Mesendoderm (in vitro differentiated cells): ENCODE results near the gene PRR3.

Experiments
- DNase-seq: peaks from one replicate; pipeline ENCODE4 v3.0.0; 2013
- H2AK5ac ChIP-seq: 2 replicates; pipeline ENCODE4 v1.6.1; 2013; ENCODE audit warnings: low read length, inconsistent platforms
- H2BK120ac ChIP-seq: 2 replicates; pipeline ENCODE4 v1.6.1; 2013; ENCODE audit warnings: low read depth, mild to moderate bottlenecking, low read length, moderate library complexity, mixed read lengths
- H2BK15ac ChIP-seq: replicated peaks from 2 replicates; pipeline ENCODE4 v1.6.1; 2013; ENCODE audit warnings: low read depth, mild to moderate bottlenecking, moderate library complexity
- H2BK5ac ChIP-seq: 2 replicates; pipeline ENCODE4 v1.6.1; 2013; ENCODE audit warnings: low read length, inconsistent platforms
- H3K18ac ChIP-seq: 2 replicates; pipeline ENCODE4 v1.6.1; 2013; ENCODE audit warnings: mild to moderate bottlenecking, low read length, mixed read lengths
- H3K23ac ChIP-seq: one replicate; pipeline ENCODE4 v1.6.1; 2013; ENCODE audit warnings: low read length
- H3K27ac ChIP-seq: 2 replicates; pipeline ENCODE4 v1.5.1; 2013; ENCODE audit warnings: low read depth, mild to moderate bottlenecking, inconsistent platforms, low read length, moderate library complexity
- H3K27me3 ChIP-seq: 2 replicates; pipeline ENCODE4 v1.6.1; 2013; ENCODE audit warnings: low read length, control low read depth, mild to moderate bottlenecking, inconsistent platforms; ENCODE audit not compliant: insufficient read depth, poor library complexity
- H3K36me3 ChIP-seq: 2 replicates; pipeline ENCODE4 v1.6.1; 2013; ENCODE audit warnings: low read length, inconsistent platforms; ENCODE audit not compliant: control insufficient read depth, insufficient read depth
- H3K4ac ChIP-seq: one replicate; pipeline ENCODE4 v1.6.1; 2013; ENCODE audit warnings: low read depth, mild to moderate bottlenecking, low read length, moderate library complexity
- H3K4me1 ChIP-seq: 2 replicates; pipeline ENCODE4 v1.6.1; 2013; ENCODE audit warnings: low read depth, low read length, inconsistent platforms; ENCODE audit not compliant: control insufficient read depth
- H3K4me2 ChIP-seq: 2 replicates; pipeline ENCODE4 v1.6.1; 2013; ENCODE audit warnings: low read length
- H3K4me3 ChIP-seq: 2 replicates; pipeline ENCODE4 v1.5.1; 2013; ENCODE audit warnings: mild to moderate bottlenecking, low read length
- H3K56ac ChIP-seq: one replicate; pipeline ENCODE4 v1.6.1; 2013; ENCODE audit warnings: low read length
- H3K79me1 ChIP-seq: 2 replicates; pipeline ENCODE4 v1.6.1; 2013; ENCODE audit warnings: low read length, inconsistent platforms
- H3K79me2 ChIP-seq: 2 replicates; pipeline ENCODE4 v1.6.1; 2013; ENCODE audit warnings: mild to moderate bottlenecking, low read length; ENCODE audit not compliant: control insufficient read depth, insufficient read depth
- H3K9ac ChIP-seq: 2 replicates; pipeline ENCODE4 v1.6.1; 2013; ENCODE audit warnings: low read length, inconsistent platforms
- H4K5ac ChIP-seq: one replicate; pipeline ENCODE4 v1.6.1; 2013; ENCODE audit warnings: low read length
- H4K8ac ChIP-seq: one replicate; pipeline ENCODE4 v1.6.1; 2013; ENCODE audit warnings: low read depth, mild to moderate bottlenecking, control low read depth, low read length, moderate library complexity
- WGBS: extraction: QIAGEN DNeasy Blood & Tissue Kit; methylation state at CpG from one replicate; pipeline ENCODE4 v1.1.7; 2013; ENCODE audit warnings: low lambda C conversion rate, missing lambda C conversion rate; ENCODE audit not compliant: insufficient coverage; ENCODE audit errors: extremely low coverage; 5-methylcytosine and 5-hydroxymethylcytosine counted together

Gene PRR3

GRCh38 chr6:30530014-30530413, 27.1 kb upstream of the PRR3 start:
- H3K56ac ChIP-seq, result no peak overlapping the region
- no peak overlapping the region for H2AK5ac ChIP-seq
- no peak overlapping the region for H3K4ac ChIP-seq
- no peak for DNase-seq
- H3K36me3 ChIP-seq, result no peaks in the 10 kb centered on the region
- no peak overlapping the region for H3K4me2 ChIP-seq
- H3K18ac ChIP-seq, result no peak overlapping the region
- WGBS, result no CpG with 5 or more reads among the region's 2 CpGs
- no peaks in the 10 kb centered on the region for H3K79me1 ChIP-seq
- H3K27ac ChIP-seq, result no peak overlapping the region
- H2BK5ac ChIP-seq, result no peak overlapping the region
- H3K4me3 ChIP-seq, result no peak overlapping the region
- H3K9ac ChIP-seq, result no peak overlapping the region
- H2BK120ac ChIP-seq, result no peak overlapping the region
- H3K23ac ChIP-seq, result no peak overlapping the region
- no peak overlapping the region for H4K8ac ChIP-seq
- no peak overlapping the region for H4K5ac ChIP-seq
- no peaks in the 10 kb centered on the region for H3K4me1 ChIP-seq
- H3K79me2 ChIP-seq, result no peaks in the 10 kb centered on the region
- H3K27me3 ChIP-seq, result no peaks in the 10 kb centered on the region
- no peak overlapping the region for H2BK15ac ChIP-seq

- Histone ChIP-seq H3K27ac (no peak overlapping the region), H3K4me1 (no peaks in the 10 kb centered on the region), H3K23ac (no peak overlapping the region), H2BK5ac (no peak overlapping the region), H2BK120ac (no peak overlapping the region), H3K79me1 (no peaks in the 10 kb centered on the region), H3K79me2 (no peaks in the 10 kb centered on the region), H3K4me3 (no peak overlapping the region), H2BK15ac (no peak overlapping the region), H3K9ac (no peak overlapping the region), H4K8ac (no peak overlapping the region), H2AK5ac (no peak overlapping the region), H3K4ac (no peak overlapping the region), H3K27me3 (no peaks in the 10 kb centered on the region), H3K36me3 (no peaks in the 10 kb centered on the region), H3K18ac (no peak overlapping the region), H3K4me2 (no peak overlapping the region), H3K56ac (no peak overlapping the region), H4K5ac (no peak overlapping the region)
- DNase-seq, result no peak
- WGBS, result no CpG with 5 or more reads among the region's 15 CpGs
These were observed 23.4 kb upstream of the PRR3 start for GRCh38 chr6:30533460-30534294.

GRCh38 chr6:30537931-30538330, 19.2 kb upstream of the PRR3 start:
- DNase-seq, result no peak
- Histone ChIP-seq H2BK120ac (no peak overlapping the region), H3K36me3 (no peaks in the 10 kb centered on the region), H3K4me2 (no peak overlapping the region), H3K27ac (no peak overlapping the region), H3K4me1 (no peaks in the 10 kb centered on the region), H3K56ac (no peak overlapping the region), H3K4me3 (no peak overlapping the region), H3K23ac (no peak overlapping the region), H2BK5ac (no peak overlapping the region), H3K18ac (no peak overlapping the region), H3K79me2 (no peaks in the 10 kb centered on the region), H2AK5ac (no peak overlapping the region), H3K79me1 (no peaks in the 10 kb centered on the region), H2BK15ac (no peak overlapping the region), H3K27me3 (no peaks in the 10 kb centered on the region), H3K4ac (no peak overlapping the region), H4K5ac (no peak overlapping the region), H4K8ac (no peak overlapping the region), H3K9ac (no peak overlapping the region)
- WGBS, result no CpG with 5 or more reads among the region's 3 CpGs

- Histone ChIP-seq H3K36me3 (no peaks in the 10 kb centered on the region), H3K4me1 (no peaks in the 10 kb centered on the region), H3K9ac (peak overlapping the region; percentile 51), H2BK120ac (no peak overlapping the region), H3K27ac (no peak overlapping the region), H3K56ac (peak overlapping the region; percentile 9), H2AK5ac (no peak overlapping the region), H4K5ac (no peak overlapping the region), H2BK15ac (no peak overlapping the region), H3K4me2 (peak overlapping the region; percentile 72), H3K18ac (no peak overlapping the region), H3K27me3 (no peaks in the 10 kb centered on the region), H2BK5ac (no peak overlapping the region), H4K8ac (no peak overlapping the region), H3K4me3 (peak overlapping the region; percentile 25), H3K79me2 (no peaks in the 10 kb centered on the region), H3K79me1 (no peaks in the 10 kb centered on the region), H3K4ac (no peak overlapping the region), H3K23ac (no peak overlapping the region)
- WGBS, result no CpG with 5 or more reads among the region's 23 CpGs
- peak; percentile 88 for DNase-seq
These were observed 15.3 kb upstream of the PRR3 start for GRCh38 chr6:30541515-30542403.

- H3K4me1 ChIP-seq, result no peaks in the 10 kb centered on the region
- no peak overlapping the region for H3K9ac ChIP-seq
- no peak overlapping the region for H3K4me3 ChIP-seq
- H2BK5ac ChIP-seq, result no peak overlapping the region
- H3K79me1 ChIP-seq, result no peaks in the 10 kb centered on the region
- H3K79me2 ChIP-seq, result no peaks in the 10 kb centered on the region
- no peak overlapping the region for H3K23ac ChIP-seq
- DNase-seq, result no peak
- H4K8ac ChIP-seq, result no peak overlapping the region
- H3K36me3 ChIP-seq, result no peaks in the 10 kb centered on the region
- no peak overlapping the region for H3K18ac ChIP-seq
- H2AK5ac ChIP-seq, result no peak overlapping the region
- no peak overlapping the region for H4K5ac ChIP-seq
- no peak overlapping the region for H3K4me2 ChIP-seq
- no peak overlapping the region for H2BK15ac ChIP-seq
- WGBS, result no CpG with 5 or more reads among the region's 4 CpGs
- no peak overlapping the region for H3K56ac ChIP-seq
- H3K4ac ChIP-seq, result no peak overlapping the region
- H2BK120ac ChIP-seq, result no peak overlapping the region
- H3K27me3 ChIP-seq, result no peaks in the 10 kb centered on the region
- H3K27ac ChIP-seq, result no peak overlapping the region
These were observed 14.7 kb upstream of the PRR3 start for GRCh38 chr6:30542404-30542725.
